Activated CD4-positive, alpha-beta T cell treated with anti-CD3 and anti-CD28 coated beads, Interleukin-2, amount 10 ng/mL, durations not matched to agents 24 days and 14 days (primary cell): ENCODE measurements around the gene USP17L13. TPM values are rescaled to one million over a fixed set of nuclear protein-coding genes. Genes with fewer than 3 reads are reported as not detected.
"Not testable (repeated sequence)": the region's sequence is repeated elsewhere in the genome, so short reads cannot be mapped to it uniquely, and the experiment has no call there.

Experiments
- DNase-seq: peaks from one replicate; pipeline ENCODE4 v3.0.0; 2022
- H3K27ac Mint-ChIP-seq: one replicate; pipeline ENCODE4 v1.8.0; 2022; ENCODE audit warnings: mild to moderate bottlenecking, mixed read lengths
- H3K27me3 Mint-ChIP-seq: one replicate; pipeline ENCODE4 v1.8.0; 2022; ENCODE audit warnings: mixed read lengths
- H3K36me3 Mint-ChIP-seq: one replicate; pipeline ENCODE4 v1.8.0; 2022; ENCODE audit warnings: low read depth, mild to moderate bottlenecking, mixed read lengths
- H3K4me1 Mint-ChIP-seq: one replicate; pipeline ENCODE4 v1.8.0; 2021; ENCODE audit warnings: mixed read lengths
- H3K4me3 Mint-ChIP-seq: one replicate; pipeline ENCODE4 v1.8.0; 2022; ENCODE audit warnings: mild to moderate bottlenecking, moderate library complexity, mixed read lengths
- H3K9me3 Mint-ChIP-seq: one replicate; pipeline ENCODE4 v1.8.0; 2021; ENCODE audit warnings: mixed read lengths
- intact Hi-C: fragments of 100-400 bp; cut with micrococcal nuclease; formaldehyde crosslinking; loops from one replicate; pipeline ENCODE4 v1.15.1; 2023
- total RNA-seq: library from RNA; stranded (reverse); gene quantifications from 2 replicates; pipeline ENCODE4 v1.2.3, GENCODE V29; 2022

Gene USP17L13
- total RNA-seq: not detected in 2 replicates

- intact Hi-C loops, DNase-seq, H3K27me3 Mint-ChIP-seq, H3K4me3 Mint-ChIP-seq, H3K9me3 Mint-ChIP-seq, H3K36me3 Mint-ChIP-seq, H3K4me1 Mint-ChIP-seq, H3K27ac Mint-ChIP-seq: not testable (repeated sequence)
Measured at GRCh38 chr4:9224596-9224995, at the start of gene USP17L13. TSS of gene USP17L13 (plus strand) at chr4:9224896. CDS start at chr4:9224896, 0 bp downstream.

GRCh38 chr4:9210357-9210756, 14.3 kb upstream of the USP17L13 start, which contains the start of gene USP17L10:
TSS of gene USP17L10 (plus strand) at chr4:9210657. CDS start at chr4:9210657, 0 bp downstream.
- intact Hi-C loops, H3K27me3 Mint-ChIP-seq, H3K36me3 Mint-ChIP-seq, H3K27ac Mint-ChIP-seq, H3K4me1 Mint-ChIP-seq, H3K4me3 Mint-ChIP-seq, H3K9me3 Mint-ChIP-seq, DNase-seq: not testable (repeated sequence)

GRCh38 chr4:9214701-9215100, 10.0 kb upstream of the USP17L13 start:
- peak; percentile 50 for DNase-seq
- H3K9me3 Mint-ChIP-seq, H3K27ac Mint-ChIP-seq, H3K36me3 Mint-ChIP-seq, intact Hi-C loops, H3K4me3 Mint-ChIP-seq, H3K4me1 Mint-ChIP-seq, H3K27me3 Mint-ChIP-seq: not testable (repeated sequence)

- H3K27me3 Mint-ChIP-seq, H3K27ac Mint-ChIP-seq, H3K36me3 Mint-ChIP-seq, intact Hi-C loops, DNase-seq, H3K4me3 Mint-ChIP-seq, H3K4me1 Mint-ChIP-seq, H3K9me3 Mint-ChIP-seq: not testable (repeated sequence)
Measured at GRCh38 chr4:9215105-9215504, 9.6 kb upstream of the USP17L13 start, which contains the start of gene USP17L11. TSS of gene USP17L11 (plus strand) at chr4:9215405. CDS start at chr4:9215405, 0 bp downstream.

- H3K27me3 Mint-ChIP-seq, H3K9me3 Mint-ChIP-seq, DNase-seq, intact Hi-C loops, H3K4me1 Mint-ChIP-seq, H3K4me3 Mint-ChIP-seq, H3K27ac Mint-ChIP-seq, H3K36me3 Mint-ChIP-seq: not testable (repeated sequence)
Measured at GRCh38 chr4:9219852-9220251, 4.8 kb upstream of the USP17L13 start, which contains the start of gene USP17L12. TSS of gene USP17L12 (plus strand) at chr4:9220152. CDS start at chr4:9220152, 0 bp downstream.

GRCh38 chr4:9230249-9230648, 5.6 kb downstream of the USP17L13 start:
- H3K4me3 Mint-ChIP-seq, H3K4me1 Mint-ChIP-seq, H3K27ac Mint-ChIP-seq, H3K9me3 Mint-ChIP-seq, H3K36me3 Mint-ChIP-seq, intact Hi-C loops, H3K27me3 Mint-ChIP-seq: not testable (repeated sequence)
- DNase-seq: peak; percentile 49

- H3K36me3 Mint-ChIP-seq, intact Hi-C loops, H3K27ac Mint-ChIP-seq: not testable (repeated sequence)
Measured at GRCh38 chr4:9234085-9234484, 9.4 kb downstream of the USP17L13 start, which contains the start of gene USP17L15. TSS of gene USP17L15 (plus strand) at chr4:9234385. CDS start at chr4:9234385, 0 bp downstream.

GRCh38 chr4:9238461-9238860, 13.8 kb downstream of the USP17L13 start:
- H3K4me1 Mint-ChIP-seq, H3K27ac Mint-ChIP-seq, H3K4me3 Mint-ChIP-seq, DNase-seq, intact Hi-C loops, H3K27me3 Mint-ChIP-seq, H3K36me3 Mint-ChIP-seq, H3K9me3 Mint-ChIP-seq: not testable (repeated sequence)

More at GRCh38 chr4:9234085-9234484, 9.4 kb downstream of the USP17L13 start, which contains the start of gene USP17L15:
- not testable (repeated sequence) for H3K9me3 Mint-ChIP-seq, H3K27me3 Mint-ChIP-seq, DNase-seq, H3K4me1 Mint-ChIP-seq, H3K4me3 Mint-ChIP-seq

GRCh38 chr4:9243579-9243978, 18.9 kb downstream of the USP17L13 start, which contains the start of gene USP17L17:
TSS of gene USP17L17 (plus strand) at chr4:9243879. CDS start at chr4:9243879, 0 bp downstream.
- H3K27me3 Mint-ChIP-seq, H3K36me3 Mint-ChIP-seq, H3K9me3 Mint-ChIP-seq, intact Hi-C loops, H3K27ac Mint-ChIP-seq, H3K4me1 Mint-ChIP-seq, H3K4me3 Mint-ChIP-seq: not testable (repeated sequence)
- peak; percentile 14 for DNase-seq

- H3K4me3 Mint-ChIP-seq, H3K36me3 Mint-ChIP-seq, H3K4me1 Mint-ChIP-seq, H3K9me3 Mint-ChIP-seq, H3K27me3 Mint-ChIP-seq, H3K27ac Mint-ChIP-seq, intact Hi-C loops: not testable (repeated sequence)
- peak; percentile 54 for DNase-seq
Measured at GRCh38 chr4:9247953-9248680, 23.4 kb downstream of the USP17L13 start, which contains the start of gene USP17L18. TSS of gene USP17L18 (plus strand) at chr4:9248630. CDS start at chr4:9248630, 0 bp downstream.

GRCh38 chr4:9253078-9253477, 28.4 kb downstream of the USP17L13 start, which contains the start of gene USP17L19:
TSS of gene USP17L19 (plus strand) at chr4:9253378. CDS start at chr4:9253378, 0 bp downstream.
- H3K4me1 Mint-ChIP-seq, DNase-seq, H3K27me3 Mint-ChIP-seq, H3K9me3 Mint-ChIP-seq, H3K36me3 Mint-ChIP-seq, intact Hi-C loops, H3K27ac Mint-ChIP-seq, H3K4me3 Mint-ChIP-seq: not testable (repeated sequence)

GRCh38 chr4:9257824-9258223, 33.1 kb downstream of the USP17L13 start, which contains the start of gene USP17L20:
TSS of gene USP17L20 (plus strand) at chr4:9258124. CDS start at chr4:9258124, 0 bp downstream.
- H3K27me3 Mint-ChIP-seq, H3K36me3 Mint-ChIP-seq, H3K4me3 Mint-ChIP-seq, intact Hi-C loops, H3K9me3 Mint-ChIP-seq, H3K4me1 Mint-ChIP-seq, H3K27ac Mint-ChIP-seq, DNase-seq: not testable (repeated sequence)

- DNase-seq, H3K4me1 Mint-ChIP-seq, H3K36me3 Mint-ChIP-seq, H3K4me3 Mint-ChIP-seq, H3K27ac Mint-ChIP-seq, H3K9me3 Mint-ChIP-seq, H3K27me3 Mint-ChIP-seq, intact Hi-C loops: not testable (repeated sequence)
Measured at GRCh38 chr4:9262572-9262971, 37.9 kb downstream of the USP17L13 start, which contains the start of gene USP17L21. TSS of gene USP17L21 (plus strand) at chr4:9262872. CDS start at chr4:9262872, 0 bp downstream.

- H3K27ac Mint-ChIP-seq, intact Hi-C loops, H3K4me1 Mint-ChIP-seq, H3K36me3 Mint-ChIP-seq, H3K27me3 Mint-ChIP-seq, H3K9me3 Mint-ChIP-seq, DNase-seq, H3K4me3 Mint-ChIP-seq: not testable (repeated sequence)
Measured at GRCh38 chr4:9267319-9267718, 42.6 kb downstream of the USP17L13 start, which contains the start of gene USP17L22. TSS of gene USP17L22 (plus strand) at chr4:9267619. CDS start at chr4:9267619, 0 bp downstream.
